ENCODE measurements around the gene APOBEC2.

APOBEC2 gene

GRCh38 chr6:41092421-41093140, 39.6 kb downstream of the APOBEC2 start:
- DNase-seq = no peak

- no peak for DNase-seq
Measured at GRCh38 chr6:41093729-41094128, 40.7 kb downstream of the APOBEC2 start.

GRCh38 chr6:41097467-41098090, 44.6 kb downstream of the APOBEC2 start:
- no peak for DNase-seq

GRCh38 chr6:41098366-41098765, 45.4 kb downstream of the APOBEC2 start:
- DNase-seq = no peak

GRCh38 chr6:41100871-41101287, 47.9 kb downstream of the APOBEC2 start:
- DNase-seq = no peak

- DNase-seq = no peak
Measured at GRCh38 chr6:41103847-41104246, 50.8 kb downstream of the APOBEC2 start.

GRCh38 chr6:41111017-41111416, 58.0 kb downstream of the APOBEC2 start:
- DNase-seq = no peak

Measured in NCI-H2107 (cell line).